IMR-90 (cell line): ENCODE results near the gene PTPRN2.

ENCODE experiments used
- CEBPB ChIP-seq: IDR thresholded peaks from 2 replicates; pipeline ENCODE4 v1.6.1; 2012; ENCODE audit warnings: low read depth, low read length, improper control_type of control experiment
- MAZ ChIP-seq: IDR thresholded peaks from 2 replicates; pipeline ENCODE4 v1.6.1; 2012; ENCODE audit warnings: low read depth, mild to moderate bottlenecking, low read length, improper control_type of control experiment, moderate library complexity, borderline replicate concordance
- MXI1 ChIP-seq: IDR thresholded peaks from 2 replicates; pipeline ENCODE4 v1.6.1; 2012; ENCODE audit warnings: low read depth, mild to moderate bottlenecking, low read length, moderate library complexity, borderline replicate concordance
- POLR2A ChIP-seq: IDR thresholded peaks from 2 replicates; pipeline ENCODE4 v1.6.1; 2012; ENCODE audit warnings: mild to moderate bottlenecking, low read depth, low read length
- RAD21 ChIP-seq: IDR thresholded peaks from 2 replicates; pipeline ENCODE4 v1.6.1; 2012; ENCODE audit warnings: low read length, improper control_type of control experiment
- RFX5 ChIP-seq: IDR thresholded peaks from 2 replicates; pipeline ENCODE4 v1.8.0; 2012; ENCODE audit warnings: low read depth, mild to moderate bottlenecking, low read length, moderate library complexity
- SMC3 ChIP-seq: fragments of 150-350 bp; IDR thresholded peaks from 2 replicates; pipeline ENCODE4 v1.6.1; 2016; ENCODE audit warnings: low read depth, mild to moderate bottlenecking, antibody characterized with exemption, low read length, moderate library complexity
- TF ChIP-seq, protein P1 (sequence below): conservative IDR thresholded peaks from 2 replicates; pipeline ENCODE4 v1.5.1; 2012; ENCODE audit warnings: mild to moderate bottlenecking, low read depth, low read length, improper control_type of control experiment
- TF ChIP-seq, protein P2 (sequence below): fragments of 150-350 bp; IDR thresholded peaks from 2 replicates; pipeline ENCODE4 v1.6.1; 2017; ENCODE audit warnings: mild to moderate bottlenecking, antibody characterized with exemption, low read length, low read depth

DNA sequence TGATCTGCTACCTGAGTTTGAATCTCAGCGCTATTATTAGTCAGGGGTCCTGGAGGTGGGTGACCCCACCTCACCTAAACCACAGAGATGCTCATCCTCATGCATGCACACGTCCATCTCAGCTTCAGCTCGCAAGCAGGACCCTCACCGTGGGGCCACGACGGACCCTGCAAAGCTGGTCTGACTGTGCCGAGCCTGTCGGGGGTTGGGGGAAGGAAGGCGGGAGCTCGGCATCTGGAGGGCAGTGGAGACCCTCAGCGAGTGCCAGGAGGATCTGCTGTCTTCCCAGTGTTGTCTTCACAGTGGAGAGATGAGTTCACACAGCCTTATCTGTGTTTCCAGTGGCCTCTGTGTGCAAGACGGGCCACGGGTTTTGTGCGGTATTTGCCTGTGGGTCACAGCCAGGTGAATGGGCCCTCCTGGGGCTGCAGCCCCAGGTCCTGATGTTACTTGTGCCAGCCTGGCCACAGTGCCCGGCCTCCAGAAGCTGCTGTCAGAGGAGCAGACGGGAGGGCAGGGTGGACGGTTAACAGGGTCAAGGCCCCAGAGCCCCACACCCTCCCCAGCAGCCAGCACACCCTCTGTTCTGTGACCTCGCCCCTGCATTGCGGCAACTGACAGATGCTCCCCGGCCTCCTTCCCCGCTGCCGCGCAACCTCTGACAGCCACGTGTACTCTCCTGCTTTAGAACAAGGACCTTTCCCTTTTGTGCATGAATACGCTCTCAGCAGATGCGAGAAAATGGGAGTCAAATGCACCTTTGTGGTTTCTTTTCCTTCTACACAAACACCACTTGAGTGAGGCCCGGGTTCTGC lies 722.1 kb downstream of the PTPRN2 start:
- TF ChIP-seq, protein P1, sequence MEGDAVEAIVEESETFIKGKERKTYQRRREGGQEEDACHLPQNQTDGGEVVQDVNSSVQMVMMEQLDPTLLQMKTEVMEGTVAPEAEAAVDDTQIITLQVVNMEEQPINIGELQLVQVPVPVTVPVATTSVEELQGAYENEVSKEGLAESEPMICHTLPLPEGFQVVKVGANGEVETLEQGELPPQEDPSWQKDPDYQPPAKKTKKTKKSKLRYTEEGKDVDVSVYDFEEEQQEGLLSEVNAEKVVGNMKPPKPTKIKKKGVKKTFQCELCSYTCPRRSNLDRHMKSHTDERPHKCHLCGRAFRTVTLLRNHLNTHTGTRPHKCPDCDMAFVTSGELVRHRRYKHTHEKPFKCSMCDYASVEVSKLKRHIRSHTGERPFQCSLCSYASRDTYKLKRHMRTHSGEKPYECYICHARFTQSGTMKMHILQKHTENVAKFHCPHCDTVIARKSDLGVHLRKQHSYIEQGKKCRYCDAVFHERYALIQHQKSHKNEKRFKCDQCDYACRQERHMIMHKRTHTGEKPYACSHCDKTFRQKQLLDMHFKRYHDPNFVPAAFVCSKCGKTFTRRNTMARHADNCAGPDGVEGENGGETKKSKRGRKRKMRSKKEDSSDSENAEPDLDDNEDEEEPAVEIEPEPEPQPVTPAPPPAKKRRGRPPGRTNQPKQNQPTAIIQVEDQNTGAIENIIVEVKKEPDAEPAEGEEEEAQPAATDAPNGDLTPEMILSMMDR = no peak
- no peak for TF ChIP-seq POLR2A
- TF ChIP-seq RAD21 = no peak
- TF ChIP-seq MXI1 = no peak
- no peak for TF ChIP-seq CEBPB
- TF ChIP-seq MAZ = no peak
- TF ChIP-seq, protein P2, sequence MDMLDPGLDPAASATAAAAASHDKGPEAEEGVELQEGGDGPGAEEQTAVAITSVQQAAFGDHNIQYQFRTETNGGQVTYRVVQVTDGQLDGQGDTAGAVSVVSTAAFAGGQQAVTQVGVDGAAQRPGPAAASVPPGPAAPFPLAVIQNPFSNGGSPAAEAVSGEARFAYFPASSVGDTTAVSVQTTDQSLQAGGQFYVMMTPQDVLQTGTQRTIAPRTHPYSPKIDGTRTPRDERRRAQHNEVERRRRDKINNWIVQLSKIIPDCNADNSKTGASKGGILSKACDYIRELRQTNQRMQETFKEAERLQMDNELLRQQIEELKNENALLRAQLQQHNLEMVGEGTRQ = no peak
- no peak for TF ChIP-seq RFX5
- no peak for TF ChIP-seq SMC3
